ENCODE results near the gene GAD2.

Gene GAD2

GRCh38 chr10:26225322-26225721 is 8.7 kb downstream of the GAD2 start:
- no peak for DNase-seq

GRCh38 chr10:26227786-26228185 is 11.2 kb downstream of the GAD2 start:
- DNase-seq, result no peak

- no peak for DNase-seq
These were observed 15.6 kb downstream of the GAD2 start for GRCh38 chr10:26232174-26232573.

- no peak for DNase-seq
These were observed 19.2 kb downstream of the GAD2 start for GRCh38 chr10:26235761-26236160.

DNA sequence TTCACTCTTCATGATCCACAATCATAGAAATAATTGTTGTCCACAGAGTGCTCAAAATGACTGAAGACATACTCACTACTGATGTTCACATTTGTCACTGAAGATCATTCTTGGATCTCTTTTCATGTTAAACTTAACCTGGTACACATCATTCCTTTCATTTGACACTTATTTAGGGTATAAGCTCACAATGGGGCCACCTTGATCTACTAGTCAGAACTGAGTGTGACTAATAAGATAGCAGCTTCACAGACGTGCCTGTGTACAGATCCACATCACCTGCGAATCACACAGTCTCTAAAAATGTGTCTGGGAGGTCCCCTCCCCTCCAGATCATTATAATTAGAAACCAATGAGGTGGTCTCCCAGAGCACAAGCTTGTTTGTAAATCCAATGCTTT is 21.8 kb downstream of the GAD2 start:
- DNase-seq, result no peak

DNA sequence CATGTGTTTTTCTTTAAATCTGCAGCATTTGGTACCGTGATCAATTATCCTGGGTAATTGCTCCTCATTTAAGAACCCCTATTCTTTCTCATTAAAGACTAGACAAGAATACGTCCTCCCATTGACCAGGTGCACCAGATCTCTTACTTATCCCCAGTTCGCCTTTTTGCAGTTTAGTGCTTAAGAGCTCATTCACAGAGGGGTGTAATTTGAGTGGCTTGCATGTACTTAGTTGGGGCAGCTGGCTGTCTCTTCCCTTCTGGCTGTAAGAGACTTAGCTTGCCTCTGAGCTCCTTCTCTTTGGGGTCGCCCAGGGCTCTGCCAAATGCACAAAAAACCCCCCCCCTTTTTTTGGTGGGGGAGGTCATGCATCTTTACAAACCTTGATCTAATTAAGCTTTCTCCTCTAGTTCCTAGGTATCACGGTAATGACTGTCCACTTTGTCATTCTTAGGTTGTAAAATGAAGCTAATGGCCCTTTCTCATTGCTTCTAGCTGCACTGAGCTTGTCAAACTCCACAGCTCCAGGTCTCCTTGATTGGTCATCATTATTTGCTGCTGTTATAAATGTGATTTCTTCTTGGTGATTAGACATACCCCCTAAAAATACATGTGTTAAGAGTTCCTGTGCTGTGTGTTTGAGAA is 26.3 kb downstream of the GAD2 start:
- DNase-seq, result peak; percentile 38 to 66

DNA sequence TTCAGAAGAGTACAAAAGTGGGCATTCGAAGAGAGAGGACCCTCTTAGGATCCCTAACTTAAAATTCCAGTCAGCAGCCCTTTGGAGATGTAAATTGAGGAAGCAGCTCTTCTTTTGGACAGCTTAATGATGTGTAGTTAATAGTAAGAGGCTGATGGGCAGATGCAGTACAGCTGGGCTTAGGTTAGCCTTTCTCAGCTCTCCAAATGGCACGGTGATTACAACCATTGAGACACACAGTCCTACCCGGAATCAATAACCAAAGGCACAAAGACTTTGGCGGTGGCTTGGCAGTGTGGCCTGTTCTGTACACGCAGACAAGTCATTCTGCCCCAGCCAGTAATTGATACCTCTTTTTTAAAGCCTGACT is 26.8 kb downstream of the GAD2 start:
- peak in 1 of 2 experiments; percentile 49 for DNase-seq

- no peak for DNase-seq
These were observed 33.1 kb downstream of the GAD2 start for GRCh38 chr10:26249681-26250080.

DNA sequence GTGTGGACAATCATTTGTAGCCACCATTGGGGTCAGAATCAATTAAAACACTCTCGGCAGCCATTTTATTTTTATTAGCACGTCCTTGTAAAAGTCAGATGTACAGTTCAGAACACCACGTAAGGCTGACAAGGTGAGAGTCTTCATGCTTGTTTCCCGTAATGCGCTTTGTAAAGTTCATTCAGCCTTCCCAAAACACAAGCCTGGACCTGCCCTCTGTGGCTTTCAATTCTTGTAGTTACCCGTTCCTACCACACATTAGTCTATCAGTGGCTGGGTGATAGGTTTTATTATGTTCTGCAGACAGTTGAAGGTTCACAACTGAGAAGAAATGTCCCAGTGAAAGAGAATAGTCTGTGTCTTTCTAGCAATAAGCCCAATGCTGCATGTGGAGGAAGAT is 35.4 kb downstream of the GAD2 start:
- no peak for DNase-seq

- DNase-seq, result no peak
These were observed 38.0 kb downstream of the GAD2 start for GRCh38 chr10:26254616-26255015.

DNA sequence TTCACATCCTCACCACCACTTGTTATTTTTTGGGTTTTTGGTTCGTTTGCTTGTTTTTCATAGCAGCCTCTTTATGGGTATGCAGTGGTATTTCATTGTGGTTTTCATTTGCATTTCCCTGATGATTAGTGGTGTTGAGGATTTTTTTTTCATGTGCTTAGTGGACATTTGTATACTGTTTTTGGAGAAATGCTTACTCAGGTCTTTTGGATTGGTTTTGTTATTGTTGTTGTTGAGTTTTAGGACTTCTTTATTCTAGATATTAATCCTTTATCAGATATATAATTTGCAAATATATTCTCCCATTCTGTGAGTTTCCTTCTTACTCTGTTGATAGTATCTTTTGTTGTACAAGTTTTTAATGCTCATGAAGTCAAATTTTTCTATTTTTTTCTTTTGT is 42.8 kb downstream of the GAD2 start:
- no peak for DNase-seq

- peak; percentile 46 to 57 for DNase-seq
These were observed 53.2 kb downstream of the GAD2 start for GRCh38 chr10:26269754-26270153.

DNA sequence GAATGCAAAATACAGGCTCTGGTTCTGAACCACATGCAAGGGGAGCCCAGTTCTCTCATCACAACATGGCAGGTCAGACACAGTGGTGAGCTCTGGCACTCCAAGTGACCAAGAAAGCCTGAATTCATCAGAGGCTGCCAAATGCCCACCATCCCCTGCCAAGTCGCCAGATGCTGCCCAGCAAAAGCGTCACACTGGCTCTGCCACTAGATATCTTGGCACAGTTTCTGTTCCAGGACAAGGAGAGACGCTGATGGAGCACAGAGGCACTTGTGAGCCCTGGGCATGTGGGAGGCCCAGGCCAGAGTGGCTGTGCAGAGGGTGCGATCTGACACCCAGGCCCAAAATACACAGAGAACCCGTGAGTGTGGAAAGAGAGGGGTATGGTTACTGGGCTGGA is 57.8 kb downstream of the GAD2 start:
- DNase-seq, result no peak

DNA sequence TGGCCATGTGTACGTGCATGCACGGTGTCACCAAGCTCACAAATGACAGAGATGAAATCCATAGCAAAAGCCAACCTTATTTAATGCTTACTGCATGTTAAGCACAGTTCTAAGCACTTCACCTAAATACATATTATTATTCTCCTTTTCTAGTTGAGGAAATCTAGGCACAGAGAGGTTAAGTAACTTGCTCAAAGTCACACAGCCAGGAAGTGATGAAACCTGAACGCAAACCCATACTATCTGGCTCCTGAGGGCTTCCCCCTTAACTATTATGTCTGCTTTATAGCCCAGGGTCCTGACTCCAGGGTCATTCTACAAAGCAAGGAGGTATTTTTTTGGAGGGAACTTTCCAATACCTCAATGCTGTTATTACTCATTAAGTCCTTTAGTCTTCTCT is 61.7 kb downstream of the GAD2 start:
- DNase-seq, result no peak

- DNase-seq, result no peak
These were observed 73.7 kb downstream of the GAD2 start for GRCh38 chr10:26290236-26290635.

DNA sequence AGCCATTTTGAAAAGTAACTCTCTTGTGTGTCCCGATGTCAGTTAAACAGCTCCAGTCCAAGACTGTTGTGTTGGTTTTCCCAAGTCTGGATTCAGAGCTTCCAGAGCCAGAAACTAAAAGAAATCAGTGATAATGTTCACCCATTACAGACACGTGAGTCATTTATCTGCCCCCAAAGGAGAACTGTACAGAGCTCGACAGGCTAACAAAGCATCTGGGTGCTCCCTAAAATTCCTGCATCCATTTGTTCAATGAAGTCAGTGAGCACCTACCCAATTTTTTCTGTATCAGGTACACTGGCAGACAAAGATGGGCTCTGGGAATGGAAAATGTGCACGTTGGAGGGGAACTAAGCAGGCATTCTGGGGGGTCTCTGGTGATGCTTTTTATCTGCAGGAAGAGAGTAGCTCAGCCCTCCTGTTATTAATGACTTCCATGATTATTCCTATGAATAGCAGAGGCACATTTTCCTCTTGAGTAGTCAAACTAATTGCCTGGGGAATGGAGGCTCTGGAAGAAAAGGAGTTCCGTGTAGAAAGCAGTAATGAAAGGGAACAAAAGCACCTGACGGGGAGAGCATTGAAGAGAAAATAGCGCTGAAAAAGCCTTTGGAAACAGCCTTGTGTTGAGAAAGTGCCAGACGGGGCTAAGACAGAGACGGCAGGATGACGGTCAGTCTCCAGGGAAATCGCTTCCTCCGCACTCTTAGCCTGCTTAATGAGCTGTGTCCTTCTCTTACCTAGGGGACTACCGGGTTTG is 75.3 kb downstream of the GAD2 start:
- peak in 1 of 2 experiments; percentile 47 for DNase-seq

GRCh38 chr10:26296360-26296759 is 79.8 kb downstream of the GAD2 start:
- no peak for DNase-seq

DNA sequence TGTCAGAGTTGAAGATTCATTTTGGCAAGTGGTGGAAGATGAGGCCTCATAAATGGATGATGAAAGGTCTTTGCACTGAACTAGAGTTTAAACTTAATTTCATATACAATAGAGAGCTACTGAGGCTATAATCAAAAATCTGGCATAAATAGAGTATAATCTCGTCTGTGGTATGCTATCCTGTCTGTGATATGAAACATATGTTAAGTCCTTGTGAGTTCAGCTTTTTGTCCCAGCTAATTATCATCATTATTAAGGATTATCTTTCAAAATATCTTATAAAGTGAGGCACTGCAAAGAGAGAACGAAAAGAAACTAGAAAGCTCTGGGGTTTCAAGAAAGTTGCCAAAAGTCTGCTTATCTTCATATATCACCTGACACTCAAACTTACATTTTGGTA is 83.4 kb downstream of the GAD2 start:
- DNase-seq, result no peak

GRCh38 chr10:26303366-26303765 is 86.8 kb downstream of the GAD2 start:
- no peak for DNase-seq

DNA sequence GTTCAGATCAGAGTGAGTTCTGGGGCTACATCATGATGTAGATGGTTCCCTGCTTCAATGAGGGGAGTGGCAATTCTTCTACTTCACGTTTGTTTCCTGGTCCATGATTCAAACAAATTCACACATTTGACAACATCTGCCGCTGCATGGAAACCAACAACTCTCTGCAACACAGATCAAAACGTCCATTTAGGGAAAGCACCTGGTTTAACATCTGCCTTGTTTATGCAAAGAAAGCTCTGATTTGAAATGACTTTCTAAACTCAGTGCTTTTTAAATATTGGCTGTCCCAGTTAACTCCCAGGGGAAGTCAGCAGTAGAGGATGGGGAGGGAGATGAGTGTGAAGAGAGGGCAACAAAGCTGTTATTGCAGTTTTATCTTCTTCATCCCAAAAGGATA is 93.8 kb downstream of the GAD2 start:
- no peak for DNase-seq

DNA sequence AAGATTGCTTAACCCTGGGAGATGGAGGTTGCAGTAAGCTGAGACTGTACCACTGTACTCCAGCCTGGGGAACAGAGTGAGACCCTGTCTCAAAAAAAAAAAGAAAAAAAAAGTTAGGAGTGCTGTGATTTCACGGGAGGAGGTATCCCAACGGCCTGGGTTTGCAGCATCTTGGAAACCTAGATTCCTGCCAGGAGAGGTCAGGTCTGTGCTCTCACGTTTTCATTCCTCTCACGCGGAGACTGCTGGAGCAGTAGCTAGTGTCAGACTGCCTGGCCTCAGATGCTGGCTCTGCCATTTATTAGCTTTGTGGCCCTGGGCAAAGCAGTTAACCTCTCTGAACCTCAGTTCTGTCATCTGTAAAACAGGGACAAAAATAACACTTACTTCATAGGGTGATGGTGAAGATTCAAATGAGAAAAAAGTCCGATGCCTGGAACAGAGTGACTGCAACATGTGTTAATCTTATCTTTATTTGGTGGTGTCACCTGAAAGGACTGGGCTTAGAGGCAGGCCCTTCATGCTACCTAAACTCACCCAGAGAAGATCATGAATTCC is 94.9 kb downstream of the GAD2 start:
- no peak for DNase-seq

- peak in 1 of 2 experiments; percentile 15 for DNase-seq
These were observed 97.9 kb downstream of the GAD2 start for GRCh38 chr10:26314265-26315013.

- DNase-seq, result no peak
These were observed 102.1 kb downstream of the GAD2 start for GRCh38 chr10:26318672-26319071.

DNA sequence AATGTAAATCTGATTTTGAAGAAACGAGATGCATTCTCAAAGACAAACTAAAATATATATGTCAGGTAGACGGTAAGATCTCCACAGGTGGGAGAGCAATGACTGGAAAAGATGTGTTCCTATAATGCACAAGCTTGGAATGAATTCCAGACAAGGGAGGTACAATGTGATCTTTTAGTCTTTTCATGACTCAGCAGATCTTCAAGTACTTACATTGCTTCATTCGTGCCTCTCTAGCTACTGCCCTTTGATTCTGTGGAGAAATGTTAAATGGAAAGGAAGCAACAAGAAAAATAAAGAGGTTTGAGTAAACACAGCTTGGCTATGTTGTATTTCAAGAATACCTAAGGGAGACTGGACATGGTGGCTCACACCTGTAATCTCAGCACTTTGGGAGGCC is 106.6 kb downstream of the GAD2 start:
- DNase-seq, result no peak
